ENCODE results near the gene LAMB2.

Gene LAMB2

DNA sequence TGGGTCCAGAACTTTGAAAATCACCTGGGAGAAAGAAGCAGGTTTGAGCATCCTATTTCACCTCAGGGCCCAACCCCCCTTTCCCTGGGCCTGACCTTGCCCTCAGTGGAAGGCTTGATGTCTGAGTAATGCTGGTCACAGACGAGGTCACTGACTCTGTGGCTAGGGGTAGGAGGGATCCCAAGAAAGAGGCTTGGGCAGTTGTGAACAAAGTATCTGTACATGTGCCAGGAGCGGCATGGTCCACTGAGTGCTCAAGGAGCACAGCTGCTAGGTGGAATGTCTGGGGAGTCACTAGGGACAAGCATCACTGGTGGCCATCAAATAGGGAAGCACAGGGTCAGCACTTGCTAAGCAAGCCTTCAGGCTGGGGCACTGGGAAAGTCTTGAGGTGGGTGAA is 25.9 kb upstream of the LAMB2 start:
- no peak overlapping the region for H3K4me3 ChIP-seq (ENCODE audit: low read depth, low read length)
- TF ChIP-seq CTCF (IDR thresholded peaks at IDR 0.05; ENCODE audit: borderline replicate concordance, insufficient read depth, low read depth, low read length), result no peak

GRCh38 chr3:49158103-49158709 is 25.4 kb upstream of the LAMB2 start:
- H3K4me3 ChIP-seq (ENCODE audit: low read depth, low read length), result no peak overlapping the region
- TF ChIP-seq CTCF (IDR thresholded peaks at IDR 0.05; ENCODE audit: borderline replicate concordance, insufficient read depth, low read depth, low read length), result peak; percentile 66

GRCh38 chr3:49157289-49157688 is 24.4 kb upstream of the LAMB2 start:
- H3K4me3 ChIP-seq (ENCODE audit: low read depth, low read length), result no peak overlapping the region
- TF ChIP-seq CTCF (IDR thresholded peaks at IDR 0.05; ENCODE audit: borderline replicate concordance, insufficient read depth, low read depth, low read length), result no peak

DNA sequence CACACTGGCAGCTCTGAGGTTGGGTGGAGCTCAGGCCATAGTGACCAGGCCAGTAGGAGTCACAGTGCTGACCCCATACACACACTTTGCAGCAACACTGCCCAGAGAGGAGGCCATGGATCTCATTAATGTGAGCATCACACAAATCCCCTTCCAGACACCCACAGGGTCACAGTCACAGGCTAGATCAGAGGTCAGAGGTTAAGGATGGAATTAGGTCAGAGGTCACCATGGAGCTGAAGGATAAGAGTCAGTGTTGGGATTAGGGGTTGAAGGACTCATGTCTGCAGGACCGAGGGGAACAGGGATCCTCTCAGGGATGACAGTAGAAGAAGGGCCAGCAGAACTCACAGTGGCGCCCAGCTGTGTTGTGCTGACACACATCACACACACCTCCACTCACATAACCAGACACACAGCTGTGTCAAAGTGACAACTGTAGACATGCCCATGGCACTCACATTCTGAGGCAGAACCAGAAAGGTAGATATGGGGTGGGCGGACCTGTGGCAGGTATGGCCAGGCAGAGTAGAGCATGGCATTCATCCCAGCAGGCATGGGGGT is 20.6 kb upstream of the LAMB2 start:
- no peak overlapping the region for H3K4me3 ChIP-seq (ENCODE audit: low read depth, low read length)
- TF ChIP-seq CTCF (IDR thresholded peaks at IDR 0.05; ENCODE audit: borderline replicate concordance, insufficient read depth, low read depth, low read length), result no peak

GRCh38 chr3:49151610-49152009 is 18.8 kb upstream of the LAMB2 start:
- no peak for TF ChIP-seq CTCF (IDR thresholded peaks at IDR 0.05; ENCODE audit: borderline replicate concordance, insufficient read depth, low read depth, low read length)
- no peak overlapping the region for H3K4me3 ChIP-seq (ENCODE audit: low read depth, low read length)

DNA sequence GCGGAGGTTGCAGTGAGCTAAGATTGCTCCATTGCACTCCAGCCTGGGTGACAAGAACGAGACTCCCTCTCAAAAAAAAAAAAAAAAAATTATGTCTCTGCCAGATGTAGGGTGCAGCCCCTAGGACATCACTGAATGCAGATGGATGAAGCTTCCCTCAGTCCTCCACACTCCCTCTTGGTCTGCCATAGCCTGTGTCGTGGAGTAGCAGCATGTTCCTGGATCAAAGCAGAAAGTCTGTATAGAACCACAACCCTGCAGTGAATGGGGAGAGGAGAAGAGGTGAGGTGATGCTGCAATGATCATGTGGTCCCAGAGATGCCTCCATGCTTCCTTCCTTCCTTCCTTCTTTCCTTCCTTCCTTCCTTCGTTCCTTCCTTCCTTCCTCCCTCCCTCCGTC is 15.3 kb upstream of the LAMB2 start:
- no peak overlapping the region for H3K4me3 ChIP-seq (ENCODE audit: low read depth, low read length)
- TF ChIP-seq CTCF (IDR thresholded peaks at IDR 0.05; ENCODE audit: borderline replicate concordance, insufficient read depth, low read depth, low read length), result no peak

- H3K4me3 ChIP-seq (ENCODE audit: low read depth, low read length), result no peak overlapping the region
- TF ChIP-seq CTCF (IDR thresholded peaks at IDR 0.05; ENCODE audit: borderline replicate concordance, insufficient read depth, low read depth, low read length), result no peak
These were observed 7.2 kb upstream of the LAMB2 start for GRCh38 chr3:49140080-49140479.
